Measurements from ENCODE around the gene HSF4.
"Not testable (repeated sequence)": the region's sequence is repeated elsewhere in the genome, so short reads cannot be mapped to it uniquely, and the experiment has no call there.

Gene HSF4, protein sequence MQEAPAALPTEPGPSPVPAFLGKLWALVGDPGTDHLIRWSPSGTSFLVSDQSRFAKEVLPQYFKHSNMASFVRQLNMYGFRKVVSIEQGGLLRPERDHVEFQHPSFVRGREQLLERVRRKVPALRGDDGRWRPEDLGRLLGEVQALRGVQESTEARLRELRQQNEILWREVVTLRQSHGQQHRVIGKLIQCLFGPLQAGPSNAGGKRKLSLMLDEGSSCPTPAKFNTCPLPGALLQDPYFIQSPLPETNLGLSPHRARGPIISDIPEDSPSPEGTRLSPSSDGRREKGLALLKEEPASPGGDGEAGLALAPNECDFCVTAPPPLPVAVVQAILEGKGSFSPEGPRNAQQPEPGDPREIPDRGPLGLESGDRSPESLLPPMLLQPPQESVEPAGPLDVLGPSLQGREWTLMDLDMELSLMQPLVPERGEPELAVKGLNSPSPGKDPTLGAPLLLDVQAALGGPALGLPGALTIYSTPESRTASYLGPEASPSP

DNA sequence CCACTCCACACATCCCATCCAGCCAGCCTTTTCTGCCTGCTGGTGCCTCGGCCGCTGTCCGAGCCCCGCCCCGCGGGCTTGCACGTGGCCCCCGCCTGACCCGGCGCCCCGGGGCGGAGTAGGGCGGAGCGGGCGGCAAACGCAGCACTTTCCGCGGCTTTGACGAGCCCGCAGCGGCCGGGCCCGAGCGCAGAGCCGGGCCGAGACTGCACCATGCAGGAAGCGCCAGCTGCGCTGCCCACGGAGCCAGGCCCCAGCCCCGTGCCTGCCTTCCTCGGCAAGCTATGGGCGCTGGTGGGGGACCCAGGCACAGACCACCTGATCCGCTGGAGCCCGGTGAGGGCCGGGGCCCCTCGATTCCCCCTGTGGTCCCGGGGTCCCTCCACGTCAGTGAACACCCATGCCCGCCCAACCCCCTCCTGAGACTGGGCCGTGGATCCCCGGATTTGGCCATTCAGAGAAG lies at the start of gene HSF4:
Gene HSF4 (plus strand): TSS at position 147 of the 463 bp plus-strand sequence. CDS start 67 bp downstream, at position 214.
- no peak for DNase-seq

DNA sequence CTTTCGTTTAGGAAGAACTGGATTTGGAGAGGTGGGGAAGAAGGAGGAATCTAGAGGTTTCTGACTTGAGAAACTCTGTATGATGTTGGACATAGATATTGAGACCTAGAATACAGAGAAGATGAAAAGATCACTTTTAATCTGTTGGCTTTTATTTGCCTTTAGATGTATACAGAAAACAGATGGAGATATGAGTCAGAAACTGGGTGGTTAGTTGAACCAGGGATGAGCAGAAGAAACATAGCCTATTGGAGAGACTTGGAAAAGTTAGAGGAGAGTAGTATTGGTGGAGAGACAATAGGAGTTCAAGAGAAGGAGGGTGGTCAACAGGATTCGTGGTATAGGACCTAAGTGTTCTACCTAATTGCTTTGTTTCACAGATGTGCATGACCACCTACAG lies 49.8 kb upstream of the HSF4 start:
- no peak for DNase-seq

DNA sequence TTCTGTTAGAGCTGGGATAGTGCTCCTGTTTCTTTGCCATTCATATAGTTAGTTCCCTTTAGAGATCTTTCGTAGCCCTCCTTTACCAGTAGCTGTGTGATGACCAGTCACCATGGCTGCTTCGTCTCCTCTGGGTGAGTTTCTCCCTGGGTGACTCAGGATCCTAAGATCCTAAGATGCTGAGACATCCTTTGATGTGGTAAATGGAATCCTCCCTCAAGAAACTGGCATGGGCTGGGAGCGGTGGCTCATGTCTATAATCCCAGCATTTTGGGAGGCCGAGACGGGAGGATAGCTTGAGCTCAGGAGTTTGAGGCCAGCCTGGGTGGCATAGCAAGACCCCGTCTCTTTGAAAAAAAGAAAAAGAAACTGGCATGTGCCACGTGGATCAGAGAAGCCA lies 48.9 kb upstream of the HSF4 start:
- no peak for DNase-seq

DNA sequence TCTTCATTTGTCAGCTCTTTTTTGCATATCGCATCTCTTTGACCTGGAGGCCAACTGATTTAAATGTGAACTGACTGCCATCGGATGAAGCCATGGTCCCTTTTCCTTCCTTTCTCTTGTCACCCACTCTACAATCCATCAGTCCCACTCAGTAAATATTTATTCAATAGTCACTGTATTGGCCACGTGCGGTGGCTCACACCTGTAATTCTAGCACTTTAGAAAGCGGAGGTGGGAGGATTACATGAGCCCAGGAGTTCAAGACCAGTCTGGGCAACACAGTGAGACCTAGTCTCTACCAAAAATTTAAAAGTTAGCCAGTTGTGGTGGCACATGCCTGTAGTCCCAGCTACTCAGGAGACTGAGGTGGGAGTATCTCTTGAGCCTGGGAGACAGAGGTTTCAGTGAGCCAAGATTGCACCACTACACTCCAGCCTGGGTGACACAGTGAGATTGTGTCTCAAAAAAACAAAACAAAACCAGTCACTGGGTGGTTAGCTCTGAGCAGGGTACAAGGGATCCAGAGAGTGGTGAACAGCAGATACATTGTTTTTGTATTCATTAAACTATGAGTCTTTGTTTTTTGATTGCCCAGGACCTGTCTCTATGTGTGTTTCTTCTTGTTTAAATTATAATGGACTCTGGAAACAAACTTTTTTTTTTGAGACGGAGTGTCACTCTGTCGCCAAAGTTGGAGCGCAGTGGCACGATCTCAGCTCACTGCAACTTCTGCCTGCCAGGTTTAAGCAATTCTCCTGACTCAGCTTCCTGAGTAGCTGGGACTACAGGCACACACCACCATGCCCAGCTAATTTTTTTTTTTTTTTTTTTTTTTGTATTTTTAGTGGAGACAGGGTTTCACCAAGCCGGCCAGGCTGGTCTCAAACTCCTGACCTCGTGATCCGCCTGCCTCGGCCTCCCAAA lies 47.9 kb upstream of the HSF4 start:
- DNase-seq, result no peak

DNA sequence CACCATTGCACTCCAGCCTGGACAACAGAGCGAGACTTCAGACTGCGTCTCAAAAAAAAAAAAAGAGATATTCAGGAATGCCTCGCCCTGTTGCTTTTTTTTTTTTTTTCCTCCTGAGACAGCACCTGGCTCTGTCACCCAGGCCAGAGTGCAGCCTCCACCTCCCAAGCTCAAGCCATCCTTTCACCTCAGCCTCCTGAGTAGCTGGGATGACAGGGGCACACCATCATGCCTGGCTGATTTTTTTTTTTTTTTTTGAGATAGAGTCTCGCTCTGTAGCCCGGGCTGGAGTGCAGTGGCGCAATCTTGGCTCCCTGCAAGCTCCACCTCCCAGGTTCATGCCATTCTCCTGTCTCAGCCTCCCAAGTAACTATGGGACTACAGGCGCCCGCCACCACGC lies 46.8 kb upstream of the HSF4 start:
- no peak for DNase-seq

DNA sequence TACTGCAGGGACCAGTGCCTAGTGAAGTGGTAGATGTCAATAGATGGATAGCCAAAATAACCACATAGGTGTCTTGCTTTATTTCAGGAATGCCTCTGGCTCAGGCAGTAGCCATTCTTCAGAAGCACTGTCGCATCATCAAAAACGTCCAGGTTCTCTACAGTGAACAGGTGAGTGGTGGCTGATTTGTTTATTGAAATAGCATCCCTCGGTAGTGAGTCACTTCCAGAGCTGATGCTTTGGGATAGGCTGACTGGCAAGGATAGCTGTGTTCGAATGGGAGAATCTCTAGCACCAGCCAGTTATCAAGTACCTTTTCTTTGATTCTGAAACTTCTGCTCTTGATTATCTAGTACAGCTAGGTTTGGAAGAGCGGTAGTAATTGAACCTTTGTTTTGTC lies 44.5 kb upstream of the HSF4 start:
- DNase-seq, result no peak

DNA sequence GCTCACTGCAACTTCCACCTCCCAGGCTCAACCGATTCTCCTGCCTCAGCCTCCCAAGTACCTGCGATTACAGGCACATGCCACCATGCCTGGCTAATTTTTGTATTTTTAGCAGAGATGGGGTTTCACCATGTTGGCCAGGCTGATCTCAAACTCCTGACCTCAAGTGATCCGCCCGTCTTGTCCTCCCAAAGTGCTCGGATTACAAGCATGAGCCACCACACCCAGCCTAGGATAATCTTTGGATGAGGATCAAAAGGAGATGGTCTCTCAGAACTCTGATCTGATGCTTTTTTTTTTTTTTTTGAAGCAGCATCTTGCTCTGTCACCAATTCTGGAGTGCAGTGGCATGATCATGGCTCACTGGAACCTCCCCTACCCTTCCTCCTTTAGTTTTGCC lies 41.7 kb upstream of the HSF4 start:
- not testable (repeated sequence) for DNase-seq

DNA sequence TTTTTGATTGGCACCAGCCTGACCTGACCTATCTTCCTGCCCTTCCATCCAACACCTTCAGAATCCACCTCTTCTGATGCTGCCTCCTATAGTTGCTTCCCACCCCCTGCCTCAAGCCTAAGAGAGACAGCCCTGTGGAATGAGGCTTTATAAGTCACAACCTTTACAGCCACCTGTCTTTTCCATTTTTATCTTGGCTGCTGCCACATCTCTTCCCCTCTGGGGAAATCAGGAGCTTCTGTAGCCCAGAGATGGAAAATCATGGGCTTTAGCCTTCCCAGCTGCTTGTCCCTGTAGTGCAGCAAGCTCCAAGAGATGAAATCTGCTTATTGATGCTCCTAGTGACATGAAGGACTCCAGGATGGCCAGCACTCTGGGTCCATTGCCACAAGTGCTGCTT lies 36.1 kb upstream of the HSF4 start:
- DNase-seq, result no peak

DNA sequence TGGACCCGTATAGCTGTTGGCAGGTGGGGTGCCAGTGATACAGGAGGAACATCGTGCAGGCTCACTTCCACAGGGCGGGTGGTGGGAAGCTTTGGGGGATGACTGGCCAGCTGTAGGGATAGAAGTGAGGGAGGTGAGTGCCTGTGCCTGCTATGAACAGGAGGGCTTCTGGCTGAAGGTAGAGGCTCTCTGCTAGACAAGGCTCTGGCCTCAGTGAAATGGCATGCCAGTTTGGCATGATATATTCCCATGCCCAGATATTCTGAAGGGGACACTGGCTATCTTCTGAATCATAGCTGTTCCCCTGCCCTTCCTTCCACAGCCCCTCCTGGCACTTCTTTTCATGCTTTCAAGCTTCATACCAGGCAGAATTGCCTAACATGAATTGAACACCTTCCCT lies 35.7 kb upstream of the HSF4 start:
- DNase-seq, result no peak

DNA sequence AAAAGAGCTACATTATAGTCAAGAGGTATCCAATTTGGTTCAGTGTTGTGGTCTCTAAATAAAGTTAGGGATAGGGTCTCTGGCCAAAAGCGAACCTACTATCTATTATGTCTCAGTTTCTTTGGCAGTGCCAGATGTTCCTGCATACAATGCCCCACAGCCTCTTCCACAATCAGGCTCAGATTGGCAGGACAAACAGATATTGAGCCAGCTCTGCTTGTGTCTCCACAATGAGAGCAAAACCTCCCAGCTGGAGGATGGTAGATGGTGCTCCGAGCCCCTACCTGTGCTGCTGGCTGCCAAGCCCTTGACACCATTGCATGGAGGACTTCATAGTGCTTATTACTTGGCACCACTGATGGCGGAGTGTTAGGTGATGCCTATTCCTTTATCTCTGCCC lies 35.1 kb upstream of the HSF4 start:
- no peak for DNase-seq

DNA sequence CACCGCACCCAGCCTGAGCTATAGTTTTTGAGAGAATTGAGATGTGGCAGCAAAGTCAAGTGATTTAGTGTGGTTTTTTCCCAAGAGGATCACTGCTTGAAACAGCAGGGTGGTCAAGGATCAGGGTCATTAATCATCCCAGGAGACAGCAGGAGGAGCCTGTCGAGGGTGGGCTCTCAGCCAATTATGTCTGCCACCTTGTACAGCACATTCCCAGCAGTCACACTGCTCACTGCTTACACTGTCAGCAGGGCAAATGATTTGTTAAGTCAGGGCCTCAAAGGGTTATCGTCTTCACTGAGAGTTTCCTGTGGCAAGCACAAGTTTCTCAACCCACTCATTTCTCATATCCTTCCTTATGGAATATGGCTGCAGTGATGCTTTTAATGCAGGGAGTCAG lies 26.9 kb upstream of the HSF4 start:
- DNase-seq, result no peak

DNA sequence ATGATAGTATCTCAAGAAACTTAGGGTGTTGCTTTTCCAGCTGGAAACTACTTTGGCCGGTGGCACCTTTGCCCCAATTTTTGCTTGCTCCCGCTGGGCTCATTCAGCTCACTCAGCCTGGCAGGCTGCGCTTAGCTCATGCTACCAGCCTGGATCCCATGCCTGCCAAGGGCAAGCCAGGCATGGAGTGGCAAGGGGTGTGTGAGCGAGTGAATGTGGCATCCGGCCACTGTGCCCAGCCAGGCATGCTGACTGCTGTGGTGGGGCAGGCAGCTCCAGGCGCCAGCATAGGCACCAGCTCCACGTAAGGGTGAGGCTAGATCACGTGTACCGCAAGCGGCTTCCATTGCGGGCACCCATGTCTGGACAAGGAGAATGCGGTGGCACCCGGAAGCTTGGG lies 23.2 kb upstream of the HSF4 start:
- no peak for DNase-seq

DNA sequence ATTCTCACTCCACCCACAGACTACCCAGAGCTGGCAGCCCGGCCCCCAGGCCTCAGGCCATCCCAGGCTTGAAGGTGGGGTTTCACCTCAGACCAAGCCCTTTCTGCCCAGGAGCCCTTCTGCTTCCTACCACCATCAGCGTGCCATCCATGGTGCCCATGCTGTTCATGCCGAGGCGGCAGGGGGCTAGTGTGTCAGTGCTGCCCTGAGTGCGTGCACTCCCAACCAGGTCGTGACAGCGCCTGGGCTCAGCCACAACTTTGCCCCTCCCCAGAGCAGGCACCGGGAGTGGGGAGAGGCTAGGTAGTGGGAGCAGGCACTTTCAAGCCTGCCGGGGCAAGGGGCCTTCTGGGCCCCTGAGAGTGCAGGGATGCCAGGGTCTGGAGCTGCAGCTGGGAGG lies 22.2 kb upstream of the HSF4 start:
- DNase-seq, result no peak

DNA sequence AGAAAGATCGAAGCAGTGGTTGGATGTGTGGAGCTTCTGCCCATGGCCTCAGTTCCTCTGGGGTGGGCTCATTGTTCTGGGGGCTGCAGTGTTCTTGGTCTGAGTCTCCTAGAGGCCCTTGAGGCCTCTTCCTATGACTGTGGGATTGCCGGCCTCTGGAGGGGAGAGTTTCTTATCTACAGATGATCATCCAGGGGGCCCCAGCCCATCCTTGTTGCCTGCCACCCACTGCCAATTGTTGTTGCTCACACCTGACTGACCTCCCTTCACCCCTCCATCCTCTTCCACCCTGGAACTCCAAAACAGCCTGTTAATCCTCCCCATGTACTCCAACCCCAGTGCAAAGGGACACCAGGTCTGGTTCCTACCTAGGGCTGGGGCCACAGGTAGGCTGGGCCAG lies 19.6 kb upstream of the HSF4 start:
- DNase-seq, result no peak

DNA sequence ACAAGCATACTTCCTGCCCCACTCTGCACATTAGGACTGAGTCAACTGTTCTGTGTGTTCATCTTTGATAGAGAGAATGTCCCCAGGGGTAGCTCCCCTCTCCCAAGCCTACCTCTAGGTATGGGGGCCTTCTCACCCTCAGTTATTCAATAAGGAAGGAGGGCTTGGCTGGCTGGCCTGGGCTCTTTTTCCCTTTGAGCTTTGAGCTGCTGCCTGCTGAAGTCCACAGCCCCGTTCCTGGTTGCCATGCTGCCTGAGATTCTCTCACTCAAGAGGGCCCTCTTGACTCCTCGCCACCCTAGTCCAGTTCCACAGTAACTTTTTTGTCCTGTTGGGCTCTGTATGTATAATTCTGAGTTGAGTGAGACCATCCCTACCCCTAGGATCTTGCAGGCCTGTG lies 18.8 kb upstream of the HSF4 start:
- DNase-seq, result no peak

DNA sequence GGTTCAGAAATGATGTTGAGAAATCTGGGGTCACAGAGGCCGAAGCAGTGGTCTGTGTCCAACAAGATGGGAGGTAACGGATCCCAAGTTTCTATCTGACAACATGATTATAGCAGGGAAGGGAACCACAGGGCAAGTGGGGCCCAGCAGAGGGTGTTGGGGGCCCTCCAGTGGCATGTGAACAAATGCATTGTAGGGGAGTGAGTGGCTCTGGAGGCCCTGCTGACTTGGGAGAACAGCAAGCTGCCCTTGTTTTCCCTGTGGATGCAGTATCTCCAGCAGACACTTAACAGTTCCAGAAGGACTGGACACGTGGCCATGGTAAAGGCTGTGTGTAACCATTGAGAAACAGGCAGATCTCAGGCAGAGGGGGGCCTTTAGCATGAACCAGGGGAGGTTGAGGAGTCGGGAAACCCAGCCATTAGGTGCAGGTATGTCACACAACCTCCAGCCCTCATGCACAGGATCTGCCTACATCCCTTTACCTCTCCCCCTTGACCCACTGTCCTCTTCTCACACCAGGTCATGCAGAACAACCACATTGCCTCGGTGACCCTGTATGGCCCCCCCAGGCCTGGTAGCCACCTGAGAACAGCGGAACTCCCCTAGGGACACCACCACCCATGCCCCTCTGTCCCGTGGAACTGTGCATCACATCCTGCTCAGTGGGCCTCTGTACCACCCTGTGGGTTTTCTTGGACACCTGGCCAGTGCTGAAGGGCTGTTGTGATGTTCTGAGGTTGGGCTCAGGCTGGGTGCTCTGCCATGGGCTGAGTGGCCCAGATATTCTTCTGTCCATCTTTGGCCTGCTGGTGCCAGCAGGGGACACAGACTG lies 17.8 kb upstream of the HSF4 start:
- no peak for DNase-seq

DNA sequence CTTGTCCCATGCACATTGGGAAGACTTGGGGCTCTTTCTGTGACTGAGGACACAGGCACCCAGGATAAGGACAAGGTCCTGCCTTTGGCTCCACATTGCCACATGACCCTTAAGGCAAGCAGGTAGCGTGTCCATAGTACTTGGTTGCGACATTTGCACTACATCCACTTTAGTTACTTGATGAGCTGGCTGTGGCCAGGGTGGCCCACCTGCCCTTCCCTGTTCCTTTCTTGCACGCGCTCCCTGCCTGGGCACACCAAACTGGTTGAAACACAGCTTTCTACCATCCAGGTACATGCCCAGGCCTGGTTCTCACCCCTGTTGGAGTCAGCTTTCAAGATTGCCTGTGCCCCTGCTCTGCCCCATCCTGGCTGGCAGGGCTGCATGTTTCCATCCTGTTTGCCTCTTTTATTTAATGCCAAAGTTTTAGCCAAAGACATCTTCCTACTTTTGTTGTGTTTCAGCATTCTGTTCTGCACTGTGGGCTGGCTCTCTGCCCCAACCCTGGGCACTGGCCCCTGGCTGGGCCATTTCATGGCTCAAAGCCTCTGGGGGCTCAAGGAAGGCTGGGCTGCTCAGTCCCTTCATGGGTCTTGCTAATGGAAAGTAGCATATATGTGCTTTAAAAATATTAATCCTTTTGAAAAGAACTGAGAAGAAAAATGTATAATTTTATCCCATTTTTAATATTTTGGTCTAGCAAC lies 17.0 kb upstream of the HSF4 start:
- no peak for DNase-seq

DNA sequence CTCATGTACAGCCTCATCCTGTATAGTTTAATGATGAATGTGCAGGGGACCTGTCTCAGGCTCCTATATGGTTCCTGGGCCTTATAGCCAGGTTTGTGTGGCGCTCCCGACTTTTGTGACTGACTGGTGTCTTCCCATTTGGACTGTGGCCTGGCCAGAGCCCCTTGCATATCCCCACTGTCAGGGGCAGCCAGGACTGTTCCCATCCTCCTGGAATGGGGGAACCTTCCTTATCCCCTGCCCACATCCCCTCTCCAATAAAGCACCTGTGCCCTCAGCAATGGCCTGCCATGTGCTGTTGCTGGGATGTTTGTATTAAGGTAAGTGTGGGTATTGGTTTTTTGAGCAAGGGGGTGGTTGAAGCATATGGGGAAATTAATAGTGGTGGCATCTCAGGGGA lies 16.3 kb upstream of the HSF4 start:
- no peak for DNase-seq

DNA sequence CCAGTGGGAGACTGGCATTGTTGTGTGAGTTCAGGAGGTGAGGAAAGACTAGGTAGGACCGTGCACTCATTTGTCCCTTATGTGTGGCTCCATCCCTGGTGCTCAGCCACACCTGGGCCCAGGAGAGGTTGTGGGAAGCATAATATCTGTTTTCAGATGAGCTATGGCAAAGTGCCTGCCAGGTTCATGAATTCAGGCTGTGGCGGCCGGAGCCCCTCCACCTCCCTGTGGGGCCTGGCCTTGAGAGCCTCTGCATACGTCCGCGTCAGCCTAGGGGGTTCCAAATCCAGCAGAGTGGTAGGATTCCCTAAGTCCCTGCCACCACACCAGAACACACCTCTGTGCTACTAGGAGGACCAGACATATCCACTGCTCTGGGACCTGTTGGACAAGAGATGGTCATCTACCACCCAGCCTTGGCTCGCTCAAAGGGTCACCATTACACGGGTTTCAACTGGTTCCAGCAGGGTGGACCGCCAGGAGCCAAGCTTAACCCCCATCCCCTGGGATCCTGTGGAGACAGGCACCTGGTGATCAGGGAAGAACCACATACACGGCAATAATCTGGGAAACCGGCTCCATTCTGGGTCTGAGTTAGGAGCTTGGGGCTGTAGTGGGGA lies 15.8 kb upstream of the HSF4 start:
- no peak for DNase-seq

DNA sequence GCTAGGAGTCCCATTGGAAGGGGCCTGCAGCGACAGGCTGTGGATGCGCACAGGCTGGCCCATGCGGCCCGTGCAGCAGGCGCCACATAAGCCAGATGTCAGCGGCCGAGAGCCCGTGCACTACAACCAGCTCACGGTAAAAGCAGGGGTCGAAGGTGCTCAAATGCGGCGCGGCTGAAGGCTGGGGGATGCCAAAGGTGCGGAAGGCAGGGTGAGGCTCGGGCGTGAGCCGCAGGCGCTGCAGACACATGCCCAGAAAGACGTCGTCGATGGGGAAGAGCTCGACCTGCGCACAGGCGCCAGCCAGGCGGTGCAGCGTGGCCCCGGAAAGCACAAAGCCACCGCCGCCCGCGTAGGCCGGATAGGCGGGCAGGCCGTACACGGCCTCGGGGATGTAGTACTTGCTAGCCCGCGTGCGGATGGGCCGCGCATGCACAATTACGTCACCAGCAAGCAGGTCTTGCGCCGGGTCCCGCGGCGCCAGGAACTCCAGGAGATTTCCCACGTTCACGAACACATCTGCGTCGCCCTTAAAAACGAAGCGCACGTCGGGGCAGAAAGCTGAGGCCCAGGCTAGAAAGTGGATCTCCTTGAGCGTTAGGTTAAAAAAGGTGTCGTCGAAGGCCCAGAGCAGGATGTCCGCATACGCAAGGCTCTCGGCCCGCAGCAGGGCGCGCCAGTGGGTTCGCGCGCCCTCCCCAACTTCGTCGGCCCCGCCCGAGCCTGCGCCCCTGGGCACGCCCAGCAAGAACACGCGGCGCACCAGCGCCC lies 15.1 kb upstream of the HSF4 start:
- DNase-seq, result no peak

Measured in NCI-H1105 (cell line).